Ectodermal cell (in vitro differentiated cells): ENCODE data around the gene GLS.
"Not testable (repeated sequence)": the region's sequence is repeated elsewhere in the genome, so short reads cannot be mapped to it uniquely, and the experiment has no call there.

Experiments
- H3K27ac ChIP-seq: 2 replicates; pipeline ENCODE4 v1.7.0; 2013; ENCODE audit warnings: mild to moderate bottlenecking, low read depth, low read length; ENCODE audit not compliant: insufficient read depth, poor library complexity, severe bottlenecking
- H3K27me3 ChIP-seq: 2 replicates; pipeline ENCODE4 v1.7.0; 2013; ENCODE audit warnings: mild to moderate bottlenecking, low read length; ENCODE audit not compliant: insufficient read depth, control insufficient read depth, poor library complexity, severe bottlenecking
- H3K36me3 ChIP-seq: one replicate; pipeline ENCODE4 v1.7.0; 2013; ENCODE audit warnings: low read length; ENCODE audit not compliant: control insufficient read depth, insufficient read depth
- H3K4me1 ChIP-seq: one replicate; pipeline ENCODE4 v1.7.0; 2013; ENCODE audit warnings: low read length; ENCODE audit not compliant: control insufficient read depth, insufficient read depth
- H3K4me3 ChIP-seq: 2 replicates; pipeline ENCODE4 v1.7.0; 2013; ENCODE audit warnings: low read depth, low read length, control low read depth; ENCODE audit not compliant: insufficient read depth
- H3K9me3 ChIP-seq: 2 replicates; pipeline ENCODE4 v1.7.0; 2013; ENCODE audit warnings: mild to moderate bottlenecking, low read length, moderate library complexity; ENCODE audit not compliant: control insufficient read depth
- WGBS, 2 experiments: methylation state at CpG; one replicate each; pipeline ENCODE4 v1.1.7; 2013; ENCODE audit warnings: missing lambda C conversion rate in 2 of 2; 5-methylcytosine and 5-hydroxymethylcytosine counted together

The GLS gene

GRCh38 chr2:190882856-190883582 is 2.4 kb downstream of the GLS start:
- Histone ChIP-seq H3K9me3 (no peaks in the 10 kb centered on the region), H3K27me3 (peaks cover 5% of the 10 kb centered on the region), H3K36me3 (no peaks in the 10 kb centered on the region), H3K4me1 (peaks cover 14% of the 10 kb centered on the region), H3K4me3 (peak overlapping the region; percentile 69), H3K27ac (no peak overlapping the region)
- WGBS, 2 experiments, result 34 to 54% methylated on average over 3 to 4 of the region's 4 CpGs

GRCh38 chr2:190885844-190886243 is 5.2 kb downstream of the GLS start:
- not testable (repeated sequence) for H3K4me3 ChIP-seq, H3K27ac ChIP-seq, H3K27me3 ChIP-seq, H3K36me3 ChIP-seq, H3K9me3 ChIP-seq
- H3K4me1 ChIP-seq, result peaks cover 14% of the 10 kb centered on the region
- WGBS, 2 experiments, result 92 to 93% methylated on average over 6 of the region's 6 CpGs

GRCh38 chr2:190887089-190887488 is 6.5 kb downstream of the GLS start:
- no peaks in the 10 kb centered on the region for H3K9me3 ChIP-seq
- H3K4me3 ChIP-seq, result no peak overlapping the region
- WGBS, 2 experiments, result 60 to 75% methylated on average over 1 to 2 of the region's 2 CpGs

GRCh38 chr2:190888449-190888848 is 7.8 kb downstream of the GLS start:
- no peaks in the 10 kb centered on the region for H3K9me3 ChIP-seq
- H3K27me3 ChIP-seq, result no peaks in the 10 kb centered on the region
- H3K4me1 ChIP-seq, result no peaks in the 10 kb centered on the region
- WGBS, 2 experiments, result no CpG with 5 or more reads among the region's 1 CpG
- no peaks in the 10 kb centered on the region for H3K36me3 ChIP-seq
- H3K4me3 ChIP-seq, result no peak overlapping the region
- no peak overlapping the region for H3K27ac ChIP-seq

More at GRCh38 chr2:190887089-190887488, 6.5 kb downstream of the GLS start:
- H3K4me1 ChIP-seq, result peaks cover 12% of the 10 kb centered on the region
- no peaks in the 10 kb centered on the region for H3K27me3 ChIP-seq
- no peaks in the 10 kb centered on the region for H3K36me3 ChIP-seq
- H3K27ac ChIP-seq, result no peak overlapping the region

- 82 to 91% methylated on average over 2 of the region's 3 CpGs for WGBS, 2 experiments
- no peak overlapping the region for H3K27ac ChIP-seq
- H3K4me1 ChIP-seq, result no peaks in the 10 kb centered on the region
- no peaks in the 10 kb centered on the region for H3K27me3 ChIP-seq
- no peak overlapping the region for H3K4me3 ChIP-seq
- H3K9me3 ChIP-seq, result no peaks in the 10 kb centered on the region
- no peaks in the 10 kb centered on the region for H3K36me3 ChIP-seq
Observed at GRCh38 chr2:190889175-190889943, 8.7 kb downstream of the GLS start.

GRCh38 chr2:190891372-190891771 is 10.8 kb downstream of the GLS start:
- Histone ChIP-seq H3K4me3 (no peak overlapping the region), H3K9me3 (no peaks in the 10 kb centered on the region), H3K4me1 (no peaks in the 10 kb centered on the region), H3K27me3 (no peaks in the 10 kb centered on the region), H3K27ac (no peak overlapping the region), H3K36me3 (peaks cover 3% of the 10 kb centered on the region)

GRCh38 chr2:190891889-190892288 is 11.3 kb downstream of the GLS start:
- Histone ChIP-seq H3K4me3 (no peak overlapping the region), H3K27me3 (no peaks in the 10 kb centered on the region), H3K4me1 (no peaks in the 10 kb centered on the region), H3K27ac (no peak overlapping the region), H3K36me3 (peaks cover 3% of the 10 kb centered on the region), H3K9me3 (no peaks in the 10 kb centered on the region)
- 87 to 96% methylated on average over 1 of the region's 1 CpG for WGBS, 2 experiments

GRCh38 chr2:190893157-190893556 is 12.5 kb downstream of the GLS start:
- no peaks in the 10 kb centered on the region for H3K9me3 ChIP-seq
- no peak overlapping the region for H3K4me3 ChIP-seq
- peaks cover 3% of the 10 kb centered on the region for H3K36me3 ChIP-seq
- H3K27ac ChIP-seq, result no peak overlapping the region
- no peaks in the 10 kb centered on the region for H3K27me3 ChIP-seq
- no peaks in the 10 kb centered on the region for H3K4me1 ChIP-seq

GRCh38 chr2:190896477-190896876 is 15.9 kb downstream of the GLS start:
- no peaks in the 10 kb centered on the region for H3K9me3 ChIP-seq
- H3K4me3 ChIP-seq, result no peak overlapping the region
- no peaks in the 10 kb centered on the region for H3K4me1 ChIP-seq
- WGBS, 2 experiments, result 86 to 87% methylated on average over 4 of the region's 4 CpGs
- H3K27ac ChIP-seq, result no peak overlapping the region
- H3K27me3 ChIP-seq, result no peaks in the 10 kb centered on the region
- H3K36me3 ChIP-seq, result peaks cover 3% of the 10 kb centered on the region

- no peaks in the 10 kb centered on the region for H3K27me3 ChIP-seq
- H3K9me3 ChIP-seq, result no peaks in the 10 kb centered on the region
- WGBS, 2 experiments, result 60 to 83% methylated on average over 1 of the region's 1 CpG
- H3K4me3 ChIP-seq, result no peak overlapping the region
- H3K4me1 ChIP-seq, result no peaks in the 10 kb centered on the region
- H3K27ac ChIP-seq, result no peak overlapping the region
- H3K36me3 ChIP-seq, result no peaks in the 10 kb centered on the region
Observed at GRCh38 chr2:190903693-190904450, 23.3 kb downstream of the GLS start.
